ENCODE measurements around the gene ACER2. TPM values are rescaled to one million over a fixed set of nuclear protein-coding genes. Genes with fewer than 3 reads are reported as not detected.

The ACER2 gene
- total and polyA plus RNA-seq, 10 of the 15 experiments (the other 5 are each of a cell fraction or from before 2014, with no cell fraction given) = 0.07 to 3.1 (median 2.2) TPM

DNA sequence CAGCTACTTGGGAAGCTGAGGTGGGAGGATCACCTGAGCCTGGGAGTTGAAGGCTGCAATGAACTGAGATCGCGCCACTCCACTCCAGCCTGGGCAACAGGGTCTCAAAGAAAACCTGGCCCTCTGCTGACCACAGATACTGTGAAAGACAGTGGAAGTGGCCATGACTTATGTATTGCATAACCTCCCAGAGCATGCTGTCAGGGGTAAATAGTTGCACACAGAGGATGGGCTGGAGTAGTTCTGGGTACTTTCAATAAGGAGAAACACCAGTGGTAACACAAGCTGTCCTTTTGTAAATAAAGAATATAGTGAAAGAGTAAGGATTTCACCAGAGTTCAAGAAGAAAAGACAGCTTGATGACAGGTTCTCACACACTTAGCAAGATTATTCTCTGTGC, 1.8 kb downstream of the ACER2 start:
- RAD21 ChIA-PET (ENCODE audit: unreplicated experiment) = interaction anchor here (0.8 kb wide), 1 partner anchor 178 kb away, joined by 3 read pairs; no protein-coding TSS in a partner anchor
- TF ChIP-seq SMC3 (IDR thresholded peaks at IDR 0.05; ENCODE audit: borderline replicate concordance, low read length) = no peak
- TF ChIP-seq IKZF2 (IDR thresholded peaks at IDR 0.05) = no peak
- no peak for TF ChIP-seq SREBF2 (IDR thresholded peaks at IDR 0.05; ENCODE audit: low read length)
- TF ChIP-seq, protein P1, sequence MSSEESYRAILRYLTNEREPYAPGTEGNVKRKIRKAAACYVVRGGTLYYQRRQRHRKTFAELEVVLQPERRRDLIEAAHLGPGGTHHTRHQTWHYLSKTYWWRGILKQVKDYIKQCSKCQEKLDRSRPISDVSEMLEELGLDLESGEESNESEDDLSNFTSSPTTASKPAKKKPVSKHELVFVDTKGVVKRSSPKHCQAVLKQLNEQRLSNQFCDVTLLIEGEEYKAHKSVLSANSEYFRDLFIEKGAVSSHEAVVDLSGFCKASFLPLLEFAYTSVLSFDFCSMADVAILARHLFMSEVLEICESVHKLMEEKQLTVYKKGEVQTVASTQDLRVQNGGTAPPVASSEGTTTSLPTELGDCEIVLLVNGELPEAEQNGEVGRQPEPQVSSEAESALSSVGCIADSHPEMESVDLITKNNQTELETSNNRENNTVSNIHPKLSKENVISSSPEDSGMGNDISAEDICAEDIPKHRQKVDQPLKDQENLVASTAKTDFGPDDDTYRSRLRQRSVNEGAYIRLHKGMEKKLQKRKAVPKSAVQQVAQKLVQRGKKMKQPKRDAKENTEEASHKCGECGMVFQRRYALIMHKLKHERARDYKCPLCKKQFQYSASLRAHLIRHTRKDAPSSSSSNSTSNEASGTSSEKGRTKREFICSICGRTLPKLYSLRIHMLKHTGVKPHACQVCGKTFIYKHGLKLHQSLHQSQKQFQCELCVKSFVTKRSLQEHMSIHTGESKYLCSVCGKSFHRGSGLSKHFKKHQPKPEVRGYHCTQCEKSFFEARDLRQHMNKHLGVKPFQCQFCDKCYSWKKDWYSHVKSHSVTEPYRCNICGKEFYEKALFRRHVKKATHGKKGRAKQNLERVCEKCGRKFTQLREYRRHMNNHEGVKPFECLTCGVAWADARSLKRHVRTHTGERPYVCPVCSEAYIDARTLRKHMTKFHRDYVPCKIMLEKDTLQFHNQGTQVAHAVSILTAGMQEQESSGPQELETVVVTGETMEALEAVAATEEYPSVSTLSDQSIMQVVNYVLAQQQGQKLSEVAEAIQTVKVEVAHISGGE (CRISPR knock-in tag; IDR thresholded peaks at IDR 0.05) = no peak
- TF ChIP-seq EZH2 (IDR thresholded peaks at IDR 0.05; ENCODE audit: borderline replicate concordance, control insufficient read depth, low read depth, low read length) = no peak
- no peak for TF ChIP-seq HDAC6 (IDR thresholded peaks at IDR 0.05; ENCODE audit: unreplicated experiment)
- TF ChIP-seq TBL1XR1 (IDR thresholded peaks at IDR 0.05; ENCODE audit: low read depth, low read length) = no peak
- TF ChIP-seq POLR2AphosphoS5 (IDR thresholded peaks at IDR 0.05; ENCODE audit: low read length) = no peak
- TF ChIP-seq NR2F1 (conservative IDR thresholded peaks at IDR 0.05) = no peak
- no peak for TF ChIP-seq NFIC (IDR thresholded peaks at IDR 0.05; ENCODE audit: low read depth, low read length)
- no peak for TF ChIP-seq RELA (IDR thresholded peaks at IDR 0.05; ENCODE audit: borderline replicate concordance, partially characterized antibody)
- TF ChIP-seq EP300 (IDR thresholded peaks at IDR 0.05; ENCODE audit: borderline replicate concordance in 1 of 2, control insufficient read depth in 1 of 2, low read depth in 2 of 2, low read length in 2 of 2) = no peak
- TF ChIP-seq POLR2AphosphoS2 (IDR thresholded peaks at IDR 0.05; ENCODE audit: low read depth, low read length) = no peak
- no peak for TF ChIP-seq ASH2L (IDR thresholded peaks at IDR 0.05; ENCODE audit: borderline replicate concordance, low read depth)
- TF ChIP-seq, protein P2, sequence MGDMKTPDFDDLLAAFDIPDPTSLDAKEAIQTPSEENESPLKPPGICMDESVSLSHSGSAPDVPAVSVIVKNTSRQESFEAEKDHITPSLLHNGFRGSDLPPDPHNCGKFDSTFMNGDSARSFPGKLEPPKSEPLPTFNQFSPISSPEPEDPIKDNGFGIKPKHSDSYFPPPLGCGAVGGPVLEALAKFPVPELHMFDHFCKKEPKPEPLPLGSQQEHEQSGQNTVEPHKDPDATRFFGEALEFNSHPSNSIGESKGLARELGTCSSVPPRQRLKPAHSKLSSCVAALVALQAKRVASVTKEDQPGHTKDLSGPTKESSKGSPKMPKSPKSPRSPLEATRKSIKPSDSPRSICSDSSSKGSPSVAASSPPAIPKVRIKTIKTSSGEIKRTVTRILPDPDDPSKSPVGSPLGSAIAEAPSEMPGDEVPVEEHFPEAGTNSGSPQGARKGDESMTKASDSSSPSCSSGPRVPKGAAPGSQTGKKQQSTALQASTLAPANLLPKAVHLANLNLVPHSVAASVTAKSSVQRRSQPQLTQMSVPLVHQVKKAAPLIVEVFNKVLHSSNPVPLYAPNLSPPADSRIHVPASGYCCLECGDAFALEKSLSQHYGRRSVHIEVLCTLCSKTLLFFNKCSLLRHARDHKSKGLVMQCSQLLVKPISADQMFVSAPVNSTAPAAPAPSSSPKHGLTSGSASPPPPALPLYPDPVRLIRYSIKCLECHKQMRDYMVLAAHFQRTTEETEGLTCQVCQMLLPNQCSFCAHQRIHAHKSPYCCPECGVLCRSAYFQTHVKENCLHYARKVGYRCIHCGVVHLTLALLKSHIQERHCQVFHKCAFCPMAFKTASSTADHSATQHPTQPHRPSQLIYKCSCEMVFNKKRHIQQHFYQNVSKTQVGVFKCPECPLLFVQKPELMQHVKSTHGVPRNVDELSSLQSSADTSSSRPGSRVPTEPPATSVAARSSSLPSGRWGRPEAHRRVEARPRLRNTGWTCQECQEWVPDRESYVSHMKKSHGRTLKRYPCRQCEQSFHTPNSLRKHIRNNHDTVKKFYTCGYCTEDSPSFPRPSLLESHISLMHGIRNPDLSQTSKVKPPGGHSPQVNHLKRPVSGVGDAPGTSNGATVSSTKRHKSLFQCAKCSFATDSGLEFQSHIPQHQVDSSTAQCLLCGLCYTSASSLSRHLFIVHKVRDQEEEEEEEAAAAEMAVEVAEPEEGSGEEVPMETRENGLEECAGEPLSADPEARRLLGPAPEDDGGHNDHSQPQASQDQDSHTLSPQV (IDR thresholded peaks at IDR 0.05) = no peak

More for the DNA sequence above, 1.8 kb downstream of the ACER2 start:
- H4K20me1 ChIP-seq (ENCODE audit: control insufficient read depth, insufficient read depth) = no peaks in the 10 kb centered on the region
- in situ Hi-C loops (cut with MboI) (no loop called here), intact Hi-C loops (cut with micrococcal nuclease; ENCODE audit: unreplicated experiment) (no loop called here)
- H3K79me2 ChIP-seq (ENCODE audit: control insufficient read depth, insufficient read depth, low read length) = no peaks in the 10 kb centered on the region
- DNase-seq (ENCODE audit: low read depth, low spot score) = no peak
- H3K9ac ChIP-seq (ENCODE audit: control insufficient read depth, insufficient read depth, low read length) = no peak overlapping the region
- SMC1A ChIA-PET (ENCODE audit: uncharacterized antibody, unreplicated experiment) = interaction anchor here (0.9 to 1.6 kb wide), 3 partner anchors 10 to 47 kb away, joined by 3 to 5 read pairs (median 3); no protein-coding TSS in a partner anchor
- no peak overlapping the region for H3K4me3 ChIP-seq
- WGBS (ENCODE audit: insufficient coverage, insufficient replicate concordance, low lambda C conversion rate, missing lambda C conversion rate) = 96% methylated on average over 2 of the region's 2 CpGs
- no peaks in the 10 kb centered on the region for H3K9me3 ChIP-seq (replicated peaks; ENCODE audit: control insufficient read depth, insufficient read depth, low read length)
- H3K4me1 ChIP-seq (ENCODE audit: control insufficient read depth, insufficient read depth, low read length) = peaks cover 10% of the 10 kb centered on the region
- H3K4me2 ChIP-seq (ENCODE audit: control insufficient read depth, insufficient read depth) = no peak overlapping the region; the same call in 1 of the 2 replicates
- H3K27me3 ChIP-seq (replicated peaks in 1 of 2; ENCODE audit: control insufficient read depth in 2 of 2, insufficient read depth in 2 of 2, low read length in 1 of 2) = peaks cover 0 to 2% of the 10 kb centered on the region in 2 experiments; a peak in 1 of 4 replicates
- CTCF ChIA-PET = interaction anchor here (0.7 to 3.5 kb wide), 5 partner anchors 24 to 55 kb away, joined by 3 to 15 read pairs (median 4); no protein-coding TSS in a partner anchor
- H3K27ac ChIP-seq (ENCODE audit: control insufficient read depth, insufficient read depth) = no peak overlapping the region
- ATAC-seq = no peak
- BruUV-seq (replicated peaks) = no TSS peak
- H3K36me3 ChIP-seq (ENCODE audit: control insufficient read depth in 2 of 2, insufficient read depth in 2 of 2, low read length in 1 of 2) = no peaks in the 10 kb centered on the region
- no peak overlapping the region for H2AFZ ChIP-seq (ENCODE audit: control insufficient read depth, low read depth, low read length)
- no peak for FAIRE-seq
- POLR2A ChIA-PET = interaction anchor here (0.6 to 1.0 kb wide), 2 partner anchors 29 to 43 kb away, joined by 4 to 8 read pairs; no protein-coding TSS in a partner anchor

Measured in GM12878 (cell line).